Islet of Langerhans (tissue), 1 donor: ENCODE results near the gene VSNL1.

Experiments
- FAIRE-seq: peaks from one replicate; lab custom pipeline; 2011; peaks lifted over from hg19 to GRCh38; lab: Jason Lieb, UNC

Gene VSNL1

GRCh38 chr2:17540093-17540812, at the start of gene VSNL1:
Gene VSNL1 (plus strand): TSS chr2:17540696. CDS start chr2:17592075, 51,379 bp downstream.
- FAIRE-seq: no peak

GRCh38 chr2:17495590-17495989, 44.9 kb upstream of the VSNL1 start:
- no peak for FAIRE-seq

DNA sequence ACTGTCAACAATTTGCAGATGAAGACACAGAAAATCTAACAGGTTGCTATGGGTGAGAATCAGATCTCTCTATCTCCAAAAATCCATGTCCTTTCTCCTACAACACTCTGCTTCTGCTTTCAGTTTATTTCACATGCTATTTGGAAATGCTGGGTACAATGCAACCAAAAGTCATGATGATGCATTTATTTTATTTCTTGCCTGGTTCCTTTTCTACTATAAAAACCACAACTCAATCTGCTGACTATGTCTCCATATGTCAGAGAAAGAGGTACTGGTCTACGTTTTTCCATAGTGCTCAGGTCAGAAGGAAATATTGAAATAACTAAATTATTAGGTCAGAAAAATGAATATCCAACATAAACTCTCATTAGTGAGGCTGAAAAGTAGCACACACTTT, 42.8 kb upstream of the VSNL1 start:
- FAIRE-seq: no peak

DNA sequence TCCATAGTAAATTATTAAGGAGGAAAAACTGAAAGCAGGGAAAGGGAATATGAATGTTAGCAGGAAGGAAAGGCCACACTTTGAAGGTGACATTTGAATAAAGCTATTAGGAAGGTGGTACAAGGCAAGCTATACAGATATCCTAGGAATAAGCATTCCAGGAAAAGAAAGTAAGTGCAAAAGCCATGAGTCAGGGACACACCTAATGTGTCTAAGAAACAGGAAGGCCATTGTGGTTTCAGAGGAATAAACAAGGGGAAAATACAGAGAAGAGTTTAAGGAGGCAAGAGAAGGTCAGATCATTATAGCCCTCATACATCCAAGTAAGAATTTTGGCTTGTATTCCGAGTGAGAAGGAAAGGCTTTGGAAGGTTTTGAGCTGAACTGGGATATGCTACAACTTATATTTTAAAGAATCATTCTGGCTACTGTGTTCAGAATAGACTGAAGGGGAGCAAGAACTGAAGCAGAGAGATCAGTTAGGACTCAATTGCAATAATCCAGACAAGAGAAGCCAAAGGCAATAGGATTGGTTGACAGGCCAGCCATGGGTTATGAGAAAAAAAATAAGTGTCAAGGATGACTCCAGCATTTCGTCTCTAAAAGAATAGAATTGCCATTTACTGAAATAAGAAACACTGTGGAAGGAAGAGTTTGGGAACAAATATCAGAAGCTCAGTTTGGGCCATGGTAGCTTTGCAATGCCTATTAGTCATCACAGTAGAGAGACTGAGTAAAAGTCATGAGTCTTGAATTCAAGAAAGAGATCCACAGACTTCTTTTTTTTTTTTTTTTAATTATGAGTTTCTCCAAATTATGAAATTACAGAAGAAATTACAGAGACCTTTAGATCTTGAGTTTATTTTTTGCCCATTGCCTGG, 33.5 kb upstream of the VSNL1 start:
- FAIRE-seq: no peak

GRCh38 chr2:17515652-17516051, 24.8 kb upstream of the VSNL1 start:
- no peak for FAIRE-seq

- FAIRE-seq: no peak
These were observed 22.9 kb upstream of the VSNL1 start for GRCh38 chr2:17517481-17518211.

GRCh38 chr2:17518212-17519154, 22.0 kb upstream of the VSNL1 start, which contains the start of gene RAD51AP2:
Gene RAD51AP2 (minus strand): TSS chr2:17518440. CDS start chr2:17518415, 25 bp downstream.
- FAIRE-seq: no peak

GRCh38 chr2:17519486-17519885, 21.0 kb upstream of the VSNL1 start:
- FAIRE-seq: no peak

- FAIRE-seq: no peak
These were observed 19.7 kb upstream of the VSNL1 start for GRCh38 chr2:17520761-17521160.

DNA sequence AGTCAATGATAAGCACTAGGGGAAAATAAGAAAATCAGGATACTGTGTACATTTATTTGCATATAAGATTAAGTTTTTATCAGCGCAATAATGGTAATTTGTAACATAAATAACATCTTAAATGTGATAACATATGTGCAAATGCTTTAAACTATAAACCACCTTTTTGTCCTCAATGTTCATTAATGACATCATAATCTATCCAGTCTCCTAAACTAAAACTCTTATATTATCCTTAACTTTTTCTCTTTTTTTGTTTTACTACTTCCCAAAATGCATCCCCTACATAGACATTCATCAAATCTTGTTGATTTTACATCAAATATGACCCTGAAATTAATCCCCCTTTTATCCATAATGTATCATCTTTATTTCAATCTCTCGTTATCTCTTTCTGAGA, 18.9 kb upstream of the VSNL1 start:
- FAIRE-seq: no peak

DNA sequence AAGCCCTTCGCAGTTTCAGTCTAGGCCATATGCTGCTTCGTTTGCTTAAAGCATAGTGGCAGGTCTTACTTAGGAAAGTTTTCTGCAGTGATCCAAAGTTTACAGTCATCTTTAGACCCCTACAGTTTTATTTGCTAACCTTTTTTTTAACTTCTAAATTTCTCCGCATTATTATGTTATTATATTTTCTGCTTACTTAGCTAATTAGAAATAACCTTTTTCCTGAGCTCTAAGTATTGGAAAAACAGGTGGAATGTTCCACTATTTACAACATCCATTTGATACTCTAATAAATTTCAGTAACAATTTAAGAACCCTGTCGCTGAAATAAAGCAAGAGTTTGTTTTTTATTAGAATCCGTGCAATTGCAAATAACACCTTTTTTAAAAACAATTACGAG, 18.2 kb upstream of the VSNL1 start:
- FAIRE-seq: no peak

GRCh38 chr2:17529771-17530170, 10.7 kb upstream of the VSNL1 start:
- FAIRE-seq: no peak

GRCh38 chr2:17533546-17533945, 7.0 kb upstream of the VSNL1 start:
- no peak for FAIRE-seq

GRCh38 chr2:17536416-17536815, 4.1 kb upstream of the VSNL1 start:
- FAIRE-seq: no peak

DNA sequence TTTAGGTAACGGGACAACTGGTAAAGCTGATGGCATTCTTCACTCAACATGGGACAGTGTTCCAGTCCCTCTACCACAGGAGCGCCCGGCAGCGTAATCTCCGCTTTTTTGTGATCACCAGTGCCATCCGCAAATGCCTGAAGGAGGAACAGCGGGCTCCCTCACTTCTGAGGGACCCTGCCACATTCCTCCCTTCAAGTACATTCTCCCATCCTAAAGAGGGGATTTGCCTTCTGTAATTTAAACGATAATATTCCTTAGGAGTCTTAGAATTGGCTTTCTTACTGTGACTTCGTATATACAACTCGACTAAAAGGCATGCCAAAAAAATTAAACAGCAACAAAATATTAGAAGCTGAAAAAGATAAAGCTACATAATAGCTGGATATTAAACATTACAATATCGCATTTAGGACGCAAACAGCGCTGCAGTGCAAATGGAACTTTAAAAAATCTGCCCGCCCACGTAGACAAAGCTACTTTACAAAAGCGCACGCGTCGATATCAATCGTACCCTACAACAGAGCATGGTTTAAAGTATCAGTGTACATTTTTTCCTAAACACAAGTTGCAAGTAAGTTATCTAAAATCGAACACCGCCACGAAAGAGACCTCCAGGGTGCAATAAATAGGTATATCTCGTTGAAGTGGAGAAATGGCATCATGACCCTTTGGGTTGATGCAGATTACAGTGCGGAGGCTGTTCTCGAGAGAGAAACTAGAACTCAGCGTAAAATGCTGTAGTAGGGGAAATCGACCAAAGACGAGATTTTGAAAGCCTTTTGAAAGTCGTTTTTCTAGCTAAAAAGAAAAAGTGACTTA, 2.3 kb upstream of the VSNL1 start:
- FAIRE-seq: no peak

DNA sequence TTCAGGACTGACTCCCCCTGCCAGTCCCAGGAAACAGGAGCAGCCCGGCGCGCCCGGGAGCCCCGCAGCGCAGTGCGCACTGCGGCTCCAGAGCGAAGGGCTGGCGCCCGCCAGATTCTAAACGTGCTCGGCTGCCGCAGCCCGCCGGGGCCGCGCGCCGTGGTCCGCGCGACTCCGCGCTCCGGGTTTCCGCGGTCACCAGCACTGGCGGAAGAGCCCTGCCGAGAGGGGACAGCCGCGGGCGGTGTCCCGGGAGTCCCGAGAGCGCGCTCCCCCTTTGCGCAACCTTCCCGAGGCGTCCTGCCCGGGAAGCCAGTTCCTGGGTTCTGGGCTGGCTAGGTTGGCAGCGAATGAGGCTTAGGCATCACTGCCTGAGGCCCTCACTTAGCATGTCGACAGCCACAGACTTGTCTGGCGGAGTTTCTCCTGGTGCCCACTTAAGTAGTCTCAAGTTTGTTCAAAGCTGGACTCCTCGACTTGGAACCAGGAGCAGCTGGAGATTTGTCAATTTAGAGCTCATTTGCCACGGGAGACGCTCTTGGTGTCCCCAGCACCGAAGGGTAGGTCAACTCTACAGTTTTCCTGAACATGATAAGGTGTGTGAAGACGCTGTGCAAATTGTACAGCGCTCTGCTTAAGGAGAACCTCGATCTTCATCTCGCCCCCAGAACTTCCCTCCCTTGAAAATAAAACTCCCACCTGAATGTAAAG, 1.5 kb upstream of the VSNL1 start:
- FAIRE-seq: no peak

DNA sequence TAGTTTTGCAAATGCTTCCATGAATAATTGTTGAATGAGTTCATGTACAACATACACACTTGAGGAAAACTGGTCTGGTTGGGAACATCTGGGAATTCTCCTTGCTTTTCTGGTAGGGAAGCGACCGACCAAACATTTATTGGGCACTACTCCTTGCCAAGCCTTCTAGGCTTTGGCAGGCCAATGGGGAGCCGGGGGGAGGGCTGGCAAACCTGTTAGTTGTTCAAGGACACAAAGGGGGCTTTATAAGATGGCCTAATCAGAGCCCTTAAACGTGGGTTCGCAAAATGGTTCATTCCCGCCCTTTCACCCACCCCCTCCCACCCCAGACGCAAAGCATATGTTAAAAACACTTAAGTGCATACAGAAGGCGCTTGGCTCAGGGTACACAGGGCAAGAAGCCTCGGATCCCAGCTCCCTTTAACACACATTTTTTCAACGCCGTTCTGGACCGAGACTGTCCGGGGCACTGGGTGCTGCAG, 844 bp upstream of the VSNL1 start:
- FAIRE-seq: no peak

DNA sequence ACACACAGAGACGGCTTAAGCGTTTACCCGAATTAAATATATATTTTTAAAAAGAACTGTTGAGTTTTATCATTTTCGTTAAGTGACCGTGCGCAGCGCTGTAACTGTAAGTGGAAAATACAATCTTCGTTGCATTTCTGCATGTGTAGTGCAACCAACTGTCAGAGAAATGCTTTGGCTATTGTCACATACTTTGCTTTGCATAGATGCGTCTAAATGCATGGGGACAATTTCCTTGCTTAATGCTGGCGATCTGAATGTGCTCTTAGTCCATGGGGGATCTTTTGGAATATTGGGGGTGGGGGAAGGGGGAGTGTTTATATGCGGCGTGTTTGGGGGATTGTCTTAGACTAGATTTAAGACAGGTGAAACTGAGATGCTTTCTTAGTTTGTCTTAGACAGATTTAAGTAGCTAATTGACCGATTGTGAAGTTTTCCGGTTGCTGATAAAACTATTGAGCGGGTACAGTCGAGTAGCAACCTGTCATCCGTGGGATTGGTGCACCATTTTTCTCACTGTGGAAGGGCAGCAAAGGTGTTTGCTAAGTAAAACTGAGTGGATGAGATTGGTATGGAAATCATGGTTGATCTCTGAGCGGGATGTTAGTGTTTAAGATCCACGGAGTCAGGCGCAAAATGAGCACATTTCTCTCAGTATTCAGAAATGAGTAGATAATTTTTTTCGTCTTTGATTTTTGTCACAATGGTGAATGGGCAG, 476 bp downstream of the VSNL1 start:
- FAIRE-seq: no peak

DNA sequence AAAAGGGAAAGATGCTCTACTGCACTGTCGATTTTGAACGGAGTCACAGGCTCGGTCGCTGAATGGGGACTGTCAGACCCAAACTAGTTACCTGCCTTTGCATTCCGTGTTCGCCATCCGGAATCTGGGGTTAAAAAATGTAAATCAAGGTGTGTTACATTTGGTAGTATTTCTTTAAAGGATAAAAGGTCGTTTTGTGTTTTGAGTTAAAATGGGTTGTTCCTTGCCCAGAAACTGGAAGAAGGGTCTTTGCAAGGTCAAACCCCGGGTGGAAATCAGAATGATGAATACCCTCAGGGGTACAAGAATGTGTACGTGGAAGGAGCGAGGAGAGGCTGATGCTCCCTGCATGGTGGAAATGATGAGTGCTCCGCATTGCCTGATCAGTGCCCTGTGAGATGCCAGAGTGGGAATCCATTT, 1.0 kb downstream of the VSNL1 start:
- no peak for FAIRE-seq
